Stimulated activated CD4-positive, alpha-beta T cell treated with anti-CD3 and anti-CD28 coated beads, Interleukin-2, amount 100 ng/mL, for 48 hours (primary cell): ENCODE data around the gene ASIC3.
A peak's percentile ranks its signal among the peaks of the same experiment; 100 is the strongest.
"Not testable (repeated sequence)": the region's sequence is repeated elsewhere in the genome, so short reads cannot be mapped to it uniquely, and the experiment has no call there.

Experiments
- DNase-seq, 2 donors: peaks; one replicate each; pipeline ENCODE4 v3.0.0-alpha.2; 2020

Gene ASIC3

GRCh38 chr7:151034312-151035025, 13.9 kb upstream of the ASIC3 start:
- no peak for DNase-seq

DNA sequence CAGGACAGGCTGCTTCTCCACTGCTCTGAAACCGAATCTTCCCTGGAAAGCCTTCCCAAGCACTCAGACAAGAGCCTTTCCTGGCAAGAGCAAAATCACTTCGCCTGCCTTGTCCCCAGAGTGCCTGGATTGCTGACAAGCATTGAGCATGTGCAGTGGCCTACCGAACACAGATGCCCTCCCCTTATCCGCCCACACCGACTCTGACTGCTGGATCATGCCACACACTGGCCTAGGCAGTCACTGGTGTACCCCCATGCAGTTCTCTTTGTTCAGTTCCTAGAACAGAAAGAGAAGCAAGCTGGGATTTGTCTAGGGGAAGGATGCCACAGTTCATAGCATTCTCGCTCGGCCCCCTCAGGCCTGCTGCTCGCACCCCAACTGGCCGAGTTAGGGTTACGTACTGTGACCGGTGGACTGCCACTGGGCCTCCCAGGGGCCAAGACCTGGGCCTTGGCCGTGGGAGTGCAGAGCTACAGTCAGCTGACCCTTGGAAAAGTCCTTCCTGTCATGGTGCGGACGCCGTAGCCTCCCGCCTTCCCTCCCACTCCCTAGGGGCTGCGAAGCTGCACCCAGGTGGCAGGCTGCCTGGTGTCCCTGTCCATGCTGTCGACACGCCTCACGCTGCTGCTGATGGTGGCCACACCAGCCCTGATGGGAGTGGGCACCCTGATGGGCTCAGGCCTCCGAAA, 13.2 kb upstream of the ASIC3 start:
- no peak for DNase-seq

DNA sequence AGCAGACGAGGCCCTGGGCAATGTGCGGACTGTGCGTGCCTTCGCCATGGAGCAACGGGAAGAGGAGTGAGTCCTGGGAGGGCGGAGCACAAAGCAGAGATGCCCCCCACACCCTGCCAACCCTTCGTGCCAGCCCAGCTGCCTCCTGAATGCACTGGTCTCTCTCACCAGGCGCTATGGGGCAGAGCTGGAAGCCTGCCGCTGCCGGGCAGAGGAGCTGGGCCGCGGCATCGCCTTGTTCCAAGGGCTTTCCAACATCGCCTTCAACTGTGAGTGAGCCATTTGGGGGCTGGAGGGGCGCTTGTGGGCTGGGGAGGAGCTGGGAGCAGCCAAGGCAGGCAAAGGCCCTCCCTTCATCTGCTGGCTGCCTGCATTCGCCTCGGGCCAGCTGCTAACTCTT, 12.4 kb upstream of the ASIC3 start:
- DNase-seq: no peak

- DNase-seq: peak; percentile 65 to 70
Measured at GRCh38 chr7:151038951-151039849, 9.1 kb upstream of the ASIC3 start.

DNA sequence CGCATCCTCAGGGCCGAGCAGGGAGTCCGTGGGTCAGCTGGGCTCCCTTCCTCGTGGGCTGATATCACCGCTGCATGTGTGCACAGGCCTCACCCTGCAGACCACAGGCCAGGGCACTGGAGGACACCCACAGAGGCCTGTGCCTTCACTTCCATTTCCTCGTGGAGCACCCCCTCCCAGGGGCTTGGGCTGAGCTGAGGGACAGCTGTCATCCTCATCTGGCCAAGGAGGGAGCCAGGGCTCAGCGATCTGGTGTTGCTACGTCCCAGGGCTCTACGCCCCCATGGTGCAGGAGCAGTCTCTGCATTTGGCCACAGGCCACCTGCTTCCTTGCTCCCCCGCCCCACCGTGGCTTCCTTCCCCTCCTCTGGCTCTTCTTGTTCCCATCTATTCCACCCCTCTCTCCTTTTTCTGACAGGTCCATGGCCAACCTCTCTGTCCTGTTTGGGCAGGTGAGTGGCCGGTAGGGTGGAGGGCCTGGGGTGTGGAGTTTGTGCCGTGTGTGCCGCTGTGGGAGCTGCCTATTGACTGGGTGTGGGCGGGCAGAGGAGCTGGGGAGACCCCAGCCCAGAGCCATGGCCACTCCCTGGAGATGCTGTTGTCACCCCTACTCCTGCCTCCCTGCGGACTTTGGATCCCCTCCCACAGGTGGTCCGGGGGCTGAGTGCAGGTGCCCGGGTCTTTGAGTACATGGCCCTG, 8.3 kb upstream of the ASIC3 start:
- no peak for DNase-seq

GRCh38 chr7:151040616-151041375, 7.5 kb upstream of the ASIC3 start:
- no peak for DNase-seq

GRCh38 chr7:151043449-151043848, 4.9 kb upstream of the ASIC3 start:
- DNase-seq: not testable (repeated sequence)

DNA sequence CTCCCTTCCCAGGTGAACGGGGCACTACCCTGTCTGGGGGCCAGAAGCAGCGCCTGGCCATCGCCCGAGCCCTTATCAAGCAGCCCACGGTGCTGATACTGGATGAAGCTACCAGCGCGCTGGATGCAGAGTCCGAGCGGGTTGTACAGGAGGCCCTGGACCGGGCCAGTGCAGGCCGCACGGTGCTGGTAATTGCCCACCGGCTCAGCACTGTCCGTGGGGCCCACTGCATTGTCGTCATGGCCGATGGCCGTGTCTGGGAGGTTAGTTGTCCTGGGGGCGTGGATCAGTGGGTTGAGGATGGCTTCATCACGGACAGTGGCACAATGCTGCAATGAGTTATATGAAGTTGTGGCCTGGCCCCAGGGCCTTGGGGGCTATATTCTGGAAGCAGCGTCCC, 4.4 kb upstream of the ASIC3 start:
- no peak for DNase-seq

DNA sequence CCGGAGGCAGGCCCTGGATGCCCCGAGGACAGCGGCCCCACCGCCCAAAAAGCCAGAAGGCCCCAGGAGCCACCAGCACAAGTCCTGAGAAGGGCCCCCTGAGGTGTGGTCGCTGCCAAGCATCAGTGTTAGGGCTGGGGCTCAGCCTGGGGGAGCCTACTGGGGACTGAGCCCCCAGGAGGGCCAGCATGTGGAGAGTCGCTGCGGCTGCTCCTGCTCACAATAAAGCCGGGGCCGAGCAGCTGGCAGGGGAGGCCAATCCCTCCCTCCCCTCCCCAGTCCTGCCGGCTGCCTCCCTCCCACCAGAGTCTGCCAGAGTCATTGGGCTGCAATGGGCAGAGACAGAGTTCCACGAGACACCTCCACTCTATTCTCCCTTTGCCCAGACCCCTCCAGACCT, 3.1 kb upstream of the ASIC3 start:
- no peak for DNase-seq

- DNase-seq: no peak
Measured at GRCh38 chr7:151045967-151046366, 2.4 kb upstream of the ASIC3 start.

DNA sequence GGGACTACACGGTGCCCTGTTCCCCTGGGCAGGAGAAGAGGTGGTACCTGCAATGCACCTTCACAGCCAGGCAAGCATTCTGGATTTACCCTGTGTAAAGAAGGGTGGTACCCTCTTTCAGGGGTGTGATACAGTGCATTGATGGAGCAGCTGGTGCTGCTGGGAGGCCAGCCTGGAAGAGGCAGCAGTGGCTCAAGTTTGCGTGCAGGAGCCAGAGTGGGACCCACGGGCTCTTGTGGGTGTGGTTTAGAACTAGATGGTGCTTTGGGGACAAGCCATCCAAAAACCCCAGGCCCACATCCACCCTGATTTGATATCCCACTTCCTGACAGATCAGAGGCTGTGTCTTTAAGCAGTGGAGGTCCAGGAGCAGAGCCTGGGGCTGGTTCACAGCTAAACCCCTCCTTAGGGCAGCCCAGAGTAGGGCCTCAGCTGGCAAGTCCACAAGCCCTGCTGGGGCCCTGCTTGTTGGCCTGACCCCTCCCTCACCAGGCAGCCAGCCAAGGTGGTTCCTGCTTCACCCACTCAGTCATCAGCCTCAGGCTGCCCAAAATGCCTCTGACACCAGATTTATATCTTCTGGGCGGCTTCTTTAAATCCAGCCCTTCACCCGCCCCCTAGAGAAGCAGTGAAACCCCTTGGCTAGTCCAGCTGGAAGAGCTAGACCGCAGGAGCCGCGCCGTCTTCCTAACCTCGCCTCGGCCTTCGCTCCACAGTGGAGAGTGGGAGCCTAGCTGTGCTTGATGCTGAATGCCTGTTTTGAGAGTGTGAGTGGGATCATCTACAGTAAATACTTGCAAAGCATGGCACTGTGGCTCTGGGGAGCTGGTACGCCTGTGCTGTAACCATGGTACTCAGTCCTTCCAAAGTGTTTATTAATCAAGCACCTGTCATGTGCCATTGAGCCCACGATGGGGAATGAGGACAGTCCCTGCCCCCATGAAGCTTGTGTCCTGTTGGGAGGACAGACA, 1.4 kb upstream of the ASIC3 start:
- DNase-seq: no peak

- DNase-seq: no peak
Measured at GRCh38 chr7:151048911-151049463, 656 bp downstream of the ASIC3 start.

DNA sequence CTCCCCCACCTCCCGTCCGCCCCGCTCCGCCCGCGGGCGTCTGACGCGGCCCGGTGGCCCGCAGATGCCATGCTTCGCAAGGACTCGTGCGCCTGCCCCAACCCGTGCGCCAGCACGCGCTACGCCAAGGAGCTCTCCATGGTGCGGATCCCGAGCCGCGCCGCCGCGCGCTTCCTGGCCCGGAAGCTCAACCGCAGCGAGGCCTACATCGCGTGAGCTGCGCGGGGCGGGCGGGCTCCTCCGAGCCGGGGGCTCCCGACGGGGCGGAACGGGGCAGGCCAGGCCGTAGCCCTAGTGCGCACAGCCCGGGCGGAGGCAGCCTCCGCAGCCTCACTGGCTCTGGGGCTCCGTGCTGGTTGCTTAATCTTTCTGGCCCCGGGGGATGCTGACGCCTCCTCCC, 2.8 kb downstream of the ASIC3 start:
- peak; percentile 35 to 43 for DNase-seq

GRCh38 chr7:151053096-151053495, 4.8 kb downstream of the ASIC3 start:
- no peak for DNase-seq

- no peak for DNase-seq
Measured at GRCh38 chr7:151053751-151054150, 5.4 kb downstream of the ASIC3 start.

DNA sequence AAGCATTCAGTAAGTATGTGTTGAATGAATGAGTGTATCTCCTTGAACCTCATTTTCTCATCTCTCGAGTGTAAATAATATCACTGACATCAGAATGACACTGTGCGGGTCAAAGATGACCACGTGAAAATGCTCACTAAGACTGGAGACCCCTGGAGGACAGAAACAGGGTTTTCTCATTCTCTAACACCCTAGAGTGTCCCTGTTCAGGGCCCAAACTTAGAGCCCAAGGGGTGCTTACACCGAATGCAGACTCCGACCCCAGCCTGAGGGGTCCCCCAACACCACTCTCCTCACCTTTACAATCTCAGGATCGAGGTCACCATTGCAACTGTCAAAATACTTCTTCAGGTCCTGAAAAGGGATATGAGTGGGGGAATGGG, 7.9 kb downstream of the ASIC3 start:
- DNase-seq: no peak

- no peak for DNase-seq
Measured at GRCh38 chr7:151056666-151057505, 8.6 kb downstream of the ASIC3 start.

- DNase-seq: no peak
Measured at GRCh38 chr7:151057506-151057988, 9.2 kb downstream of the ASIC3 start, which contains the start of gene CDK5. Gene CDK5 (minus strand): TSS chr7:151057897. CDS start chr7:151057848, 49 bp downstream.
